ENCODE data around the gene DNM3.

Gene DNM3

GRCh38 chr1:172394811-172395210 lies 553.5 kb downstream of the DNM3 start:
- no peaks in the 10 kb centered on the region for H3K36me3 ChIP-seq

GRCh38 chr1:172395576-172395975 lies 554.3 kb downstream of the DNM3 start:
- H3K4me1 ChIP-seq = no peaks in the 10 kb centered on the region
- H3K27me3 ChIP-seq = no peaks in the 10 kb centered on the region
- no peak for TF ChIP-seq CTCF (IDR thresholded peaks at IDR 0.05; ENCODE audit: low read depth, low read length)
- no peak for DNase-seq
- no peaks in the 10 kb centered on the region for H3K36me3 ChIP-seq
- no peaks in the 10 kb centered on the region for H3K9me3 ChIP-seq
- H3K4me3 ChIP-seq (ENCODE audit: low read depth, low read length) = no peak overlapping the region

More at GRCh38 chr1:172394811-172395210, 553.5 kb downstream of the DNM3 start:
- no peaks in the 10 kb centered on the region for H3K27me3 ChIP-seq
- no peak overlapping the region for H3K4me3 ChIP-seq (ENCODE audit: low read depth, low read length)
- no peaks in the 10 kb centered on the region for H3K4me1 ChIP-seq
- TF ChIP-seq CTCF (IDR thresholded peaks at IDR 0.05; ENCODE audit: low read depth, low read length) = no peak
- no peaks in the 10 kb centered on the region for H3K9me3 ChIP-seq
- DNase-seq = no peak

- no peak for DNase-seq
- Histone ChIP-seq H3K9me3 (no peaks in the 10 kb centered on the region), H3K4me3 (ENCODE audit: low read depth, low read length) (no peak overlapping the region), H3K4me1 (no peaks in the 10 kb centered on the region), H3K27me3 (no peaks in the 10 kb centered on the region), H3K36me3 (no peaks in the 10 kb centered on the region)
- no peak for TF ChIP-seq CTCF (IDR thresholded peaks at IDR 0.05; ENCODE audit: low read depth, low read length)
These were observed 555.9 kb downstream of the DNM3 start for GRCh38 chr1:172397221-172397620.

GRCh38 chr1:172397633-172398032 lies 556.3 kb downstream of the DNM3 start:
- Histone ChIP-seq H3K4me1 (no peaks in the 10 kb centered on the region), H3K4me3 (ENCODE audit: low read depth, low read length) (no peak overlapping the region), H3K27me3 (no peaks in the 10 kb centered on the region), H3K36me3 (no peaks in the 10 kb centered on the region), H3K9me3 (no peaks in the 10 kb centered on the region)
- DNase-seq = no peak
- TF ChIP-seq CTCF (IDR thresholded peaks at IDR 0.05; ENCODE audit: low read depth, low read length) = no peak

- H3K27me3 ChIP-seq = no peaks in the 10 kb centered on the region
- no peaks in the 10 kb centered on the region for H3K9me3 ChIP-seq
- no peak overlapping the region for H3K4me3 ChIP-seq (ENCODE audit: low read depth, low read length)
- no peak for DNase-seq
- H3K36me3 ChIP-seq = no peaks in the 10 kb centered on the region
- H3K4me1 ChIP-seq = no peaks in the 10 kb centered on the region
- no peak for TF ChIP-seq CTCF (IDR thresholded peaks at IDR 0.05; ENCODE audit: low read depth, low read length)
These were observed 556.9 kb downstream of the DNM3 start for GRCh38 chr1:172398193-172398592.

GRCh38 chr1:172398970-172399755 lies 557.9 kb downstream of the DNM3 start:
- H3K4me3 ChIP-seq (ENCODE audit: low read depth, low read length) = peak overlapping the region; percentile 45
- DNase-seq = no peak
- peak; percentile 59 for TF ChIP-seq CTCF (IDR thresholded peaks at IDR 0.05; ENCODE audit: low read depth, low read length)
- H3K4me1 ChIP-seq = no peaks in the 10 kb centered on the region
- H3K27me3 ChIP-seq = no peaks in the 10 kb centered on the region
- no peaks in the 10 kb centered on the region for H3K9me3 ChIP-seq
- H3K36me3 ChIP-seq = no peaks in the 10 kb centered on the region

Measured in BE2C (cell line).